HS-27A (cell line): ENCODE results near the gene PRKAR1B.

ENCODE experiments used
- DNase-seq: peaks from one replicate; pipeline ENCODE4 v3.0.0-alpha.2; 2012; ENCODE audit warnings: low read depth, missing footprints

PRKAR1B gene

GRCh38 chr7:585229-585711, 141.8 kb downstream of the PRKAR1B start:
- no peak for DNase-seq

DNA sequence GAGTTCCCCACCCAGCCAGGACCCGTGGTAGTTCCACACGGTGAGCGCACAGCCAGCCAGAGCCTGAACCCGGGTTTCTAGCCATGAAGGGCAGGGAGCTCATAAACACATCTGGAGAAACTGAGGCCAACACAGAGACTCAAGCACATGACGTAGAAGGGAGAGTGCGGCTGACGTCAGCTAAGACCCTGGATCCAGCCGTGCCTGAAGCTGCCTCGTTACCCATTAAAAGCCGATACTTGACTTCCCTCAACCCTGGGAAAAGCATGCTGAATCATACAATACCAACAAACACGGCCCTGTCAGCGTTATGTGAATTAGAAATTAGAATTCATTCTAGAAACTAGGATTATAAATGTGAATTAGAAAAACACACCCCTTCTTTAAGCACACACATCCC, 142.3 kb downstream of the PRKAR1B start:
- DNase-seq = no peak

DNA sequence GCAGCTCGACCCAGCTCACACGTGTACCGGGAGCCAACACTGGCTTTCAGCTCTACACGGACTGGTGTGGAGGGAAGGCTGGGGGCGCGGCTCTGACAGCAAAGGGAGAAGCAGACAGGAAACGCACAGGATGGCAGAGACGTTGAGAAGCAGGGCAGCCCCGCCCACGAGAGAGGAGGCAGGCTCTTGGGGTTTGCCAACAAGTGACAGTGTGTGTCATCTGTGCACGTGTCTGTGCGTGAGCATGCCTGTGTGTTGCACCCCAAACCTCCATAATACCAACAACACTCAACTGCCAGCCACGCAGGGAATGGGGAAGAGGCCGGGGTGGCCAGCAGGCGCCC, 143.0 kb downstream of the PRKAR1B start:
- no peak for DNase-seq

DNA sequence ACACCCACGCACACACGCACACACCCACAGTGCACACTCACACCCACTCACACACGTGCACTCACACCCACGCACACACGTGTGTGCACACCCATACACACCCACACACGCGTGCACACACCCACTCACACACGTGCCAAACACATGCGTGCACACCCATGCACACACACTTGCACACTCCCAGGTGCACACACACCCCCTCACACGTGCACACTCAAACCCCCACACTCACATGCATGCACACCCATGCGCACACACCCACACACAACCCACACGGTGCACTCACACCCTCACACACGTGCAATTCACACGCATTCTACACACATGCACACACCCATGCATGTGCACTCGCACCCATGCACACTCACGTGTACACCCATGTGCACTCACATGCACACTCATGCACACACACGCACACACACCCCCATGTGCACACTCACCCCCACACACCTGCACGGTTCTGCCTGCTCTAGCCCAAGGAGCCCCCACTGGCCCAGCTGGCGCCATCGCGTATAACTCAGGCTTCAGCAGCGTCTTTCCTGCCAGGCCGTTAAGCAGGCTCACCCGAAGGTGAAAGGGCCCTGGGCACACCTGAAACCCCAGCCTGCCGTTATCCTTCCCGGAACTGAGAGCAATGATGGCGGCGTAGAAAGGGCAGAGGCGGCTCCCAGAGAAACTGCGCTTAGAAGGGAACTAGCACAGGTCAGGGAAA, 143.5 kb downstream of the PRKAR1B start:
- DNase-seq = no peak

GRCh38 chr7:582931-583330, 144.2 kb downstream of the PRKAR1B start:
- DNase-seq = no peak

- no peak for DNase-seq
Measured at GRCh38 chr7:582081-582835, 144.8 kb downstream of the PRKAR1B start.

GRCh38 chr7:578386-578785, 148.7 kb downstream of the PRKAR1B start:
- no peak for DNase-seq

- no peak for DNase-seq
Measured at GRCh38 chr7:577741-578370, 149.2 kb downstream of the PRKAR1B start.

- DNase-seq = no peak
Measured at GRCh38 chr7:577278-577665, 149.8 kb downstream of the PRKAR1B start.

DNA sequence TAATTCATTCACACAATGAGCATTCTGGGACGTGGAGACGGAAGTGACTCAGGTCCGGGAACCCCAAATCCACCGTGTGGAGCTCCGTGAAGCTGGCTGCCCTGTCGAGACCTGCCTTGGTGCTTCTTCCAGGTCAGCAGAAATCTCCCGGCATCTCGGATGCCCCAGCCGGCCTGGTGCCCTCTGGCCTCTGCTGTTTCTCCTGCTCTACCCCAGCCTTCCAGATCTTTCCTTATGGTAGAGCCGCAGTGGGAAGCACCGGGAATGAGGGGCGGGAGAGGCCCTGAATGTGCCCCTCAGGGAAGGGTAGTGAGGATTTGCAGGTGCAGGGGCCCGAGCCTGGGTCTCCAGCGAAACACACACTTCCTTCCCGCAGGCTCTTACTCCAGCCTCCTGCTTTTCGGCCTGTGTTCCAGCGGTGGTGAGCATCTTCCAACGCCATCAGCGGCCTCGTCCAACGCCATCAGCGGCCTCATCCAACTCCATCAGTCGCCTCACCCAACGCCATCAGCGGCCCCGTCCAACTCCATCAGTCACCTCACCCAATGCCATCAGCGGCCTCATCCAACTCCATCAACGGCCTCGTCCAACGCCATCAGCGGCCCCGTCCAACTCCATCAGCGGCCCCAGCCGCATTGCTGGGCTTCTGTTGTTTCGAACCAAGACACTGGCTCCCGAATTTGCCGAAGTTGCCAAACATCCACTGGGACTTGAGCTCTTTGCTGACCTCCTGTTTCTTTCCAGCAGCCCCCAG, 150.4 kb downstream of the PRKAR1B start:
- DNase-seq = no peak

GRCh38 chr7:575425-576366, 151.4 kb downstream of the PRKAR1B start:
- DNase-seq = no peak

- DNase-seq = no peak
Measured at GRCh38 chr7:574661-575395, 152.3 kb downstream of the PRKAR1B start.

DNA sequence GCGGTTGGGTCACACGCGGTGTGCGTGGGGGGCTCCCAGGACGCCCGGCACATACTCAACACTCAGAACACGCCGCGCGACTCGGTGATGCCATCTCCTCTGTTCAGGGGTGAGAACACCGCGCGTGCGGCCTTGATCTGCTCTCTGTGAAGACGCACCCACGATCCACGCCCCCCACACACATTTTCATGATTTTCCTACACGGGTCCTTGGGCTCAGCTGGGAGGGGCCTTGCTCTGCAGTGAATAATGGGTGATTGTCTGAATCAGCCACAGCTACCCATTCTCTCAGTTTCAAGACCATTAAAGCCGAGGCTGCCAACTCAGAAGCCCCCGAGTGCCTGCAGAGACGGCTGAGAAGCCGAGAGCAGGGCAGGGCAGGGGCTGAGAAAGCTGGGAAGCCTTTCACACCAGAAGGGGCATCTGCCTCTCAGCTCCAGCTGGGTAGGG, 153.1 kb downstream of the PRKAR1B start:
- DNase-seq = no peak

- no peak for DNase-seq
Measured at GRCh38 chr7:573269-573932, 153.7 kb downstream of the PRKAR1B start.

DNA sequence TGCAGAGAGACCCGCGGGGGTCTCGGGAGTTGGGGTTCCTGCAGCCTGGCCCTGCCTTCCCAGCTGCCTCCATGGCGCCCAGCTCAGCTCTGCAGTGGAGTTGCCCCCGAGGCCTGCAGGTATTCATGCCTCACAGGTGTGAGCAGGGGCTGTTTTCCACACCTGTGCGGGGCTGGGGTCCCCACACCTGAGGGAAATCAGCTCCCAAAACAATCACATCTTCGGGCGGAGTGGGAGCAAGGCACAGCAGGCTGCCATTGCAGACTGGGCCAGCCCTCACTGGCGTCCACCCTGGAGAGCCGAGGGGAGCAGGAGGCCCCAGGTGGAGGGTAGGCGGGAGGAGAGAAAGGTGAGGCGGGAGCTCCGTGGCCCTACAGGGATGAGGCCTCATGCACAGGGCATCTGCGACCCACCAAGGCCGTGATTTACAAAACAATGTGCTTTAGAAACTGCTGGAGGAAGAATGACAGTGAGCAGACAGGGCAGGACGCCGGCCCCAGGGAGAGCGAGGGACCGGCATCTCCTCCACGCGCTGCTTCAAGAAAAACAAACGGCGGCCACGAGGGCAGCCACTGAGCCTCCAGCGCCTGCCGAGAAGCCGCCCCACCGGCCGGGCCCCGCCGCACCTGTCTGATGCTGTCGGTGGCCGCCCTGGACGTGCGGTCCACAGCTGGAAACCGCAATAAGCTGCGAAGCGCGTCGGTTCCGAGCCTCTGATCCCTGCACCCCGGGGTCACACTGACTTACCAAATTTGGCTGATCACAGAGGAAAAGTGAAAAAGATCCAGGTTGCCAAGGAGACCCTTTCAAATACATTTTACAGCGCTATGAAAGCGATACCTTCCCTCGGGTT, 154.4 kb downstream of the PRKAR1B start:
- no peak for DNase-seq

DNA sequence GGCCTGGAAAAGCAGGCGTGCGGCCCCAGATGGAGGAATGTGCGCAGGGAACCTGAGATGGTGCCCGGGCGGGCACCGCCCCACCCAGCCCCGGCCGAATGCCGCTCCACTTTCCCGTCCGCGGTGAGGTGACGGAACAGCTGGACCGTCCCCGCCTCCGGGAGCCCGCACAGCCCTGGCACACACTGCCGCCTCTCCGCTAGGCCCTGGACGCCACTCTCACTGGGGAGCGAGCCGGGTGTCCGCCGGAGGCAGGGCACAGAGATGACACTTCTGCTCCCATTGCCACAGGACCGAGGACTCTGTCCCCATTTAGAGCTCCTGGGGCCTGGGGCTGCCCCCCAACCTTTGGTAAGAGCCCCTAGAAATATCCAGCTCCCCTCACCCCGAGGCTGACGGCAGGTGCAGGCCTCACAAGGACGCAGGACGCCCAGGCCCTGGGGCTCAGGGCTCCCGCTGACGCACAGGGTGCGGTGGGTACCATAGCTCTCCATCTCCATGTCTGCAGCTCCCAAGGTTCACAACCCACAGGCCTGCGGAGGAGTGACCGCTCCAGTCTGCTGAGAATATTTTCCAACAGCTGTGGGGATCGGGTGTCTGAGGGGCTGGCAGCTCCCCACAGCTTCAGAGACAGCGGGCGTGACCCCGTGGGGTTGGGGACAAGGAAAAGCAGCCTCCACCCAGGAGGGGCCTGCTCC, 155.2 kb downstream of the PRKAR1B start:
- DNase-seq = no peak

DNA sequence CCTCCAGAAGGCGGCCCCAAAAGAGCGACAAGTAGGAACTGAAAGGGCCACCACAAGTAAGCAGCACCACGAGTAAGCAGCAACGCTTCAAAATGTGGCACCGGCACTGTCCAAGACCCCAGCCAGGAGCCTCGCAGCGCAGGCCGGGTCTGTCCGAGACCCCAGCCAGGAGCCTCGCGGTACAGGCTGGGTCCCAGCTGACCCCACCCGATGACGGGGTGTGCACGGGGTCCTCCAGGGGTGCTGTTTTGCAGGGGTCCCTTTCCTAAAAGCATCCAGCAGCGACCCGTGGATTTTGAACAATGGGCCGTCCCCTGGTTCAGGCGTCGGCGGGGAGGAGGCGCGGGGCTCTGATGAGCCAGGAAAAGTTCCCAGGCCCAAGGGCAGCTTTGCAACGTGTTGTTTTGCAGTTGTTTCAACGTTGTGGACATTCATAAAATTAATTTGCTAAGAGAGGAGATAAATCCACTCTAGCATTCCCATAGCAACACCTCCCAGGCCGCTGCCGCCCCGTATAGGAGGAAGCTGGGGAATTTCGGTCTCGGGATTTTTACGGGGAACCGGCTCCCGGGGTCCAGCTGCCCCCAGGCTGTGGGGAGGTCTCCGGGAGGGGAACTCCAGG, 155.9 kb downstream of the PRKAR1B start:
- DNase-seq = no peak

GRCh38 chr7:570801-571070, 156.3 kb downstream of the PRKAR1B start:
- no peak for DNase-seq
